Measurements from ENCODE around the gene POGLUT3.

The POGLUT3 gene

GRCh38 chr11:108500169-108500568 is 2.0 kb upstream of the POGLUT3 start:
- no peak for DNase-seq

DNA sequence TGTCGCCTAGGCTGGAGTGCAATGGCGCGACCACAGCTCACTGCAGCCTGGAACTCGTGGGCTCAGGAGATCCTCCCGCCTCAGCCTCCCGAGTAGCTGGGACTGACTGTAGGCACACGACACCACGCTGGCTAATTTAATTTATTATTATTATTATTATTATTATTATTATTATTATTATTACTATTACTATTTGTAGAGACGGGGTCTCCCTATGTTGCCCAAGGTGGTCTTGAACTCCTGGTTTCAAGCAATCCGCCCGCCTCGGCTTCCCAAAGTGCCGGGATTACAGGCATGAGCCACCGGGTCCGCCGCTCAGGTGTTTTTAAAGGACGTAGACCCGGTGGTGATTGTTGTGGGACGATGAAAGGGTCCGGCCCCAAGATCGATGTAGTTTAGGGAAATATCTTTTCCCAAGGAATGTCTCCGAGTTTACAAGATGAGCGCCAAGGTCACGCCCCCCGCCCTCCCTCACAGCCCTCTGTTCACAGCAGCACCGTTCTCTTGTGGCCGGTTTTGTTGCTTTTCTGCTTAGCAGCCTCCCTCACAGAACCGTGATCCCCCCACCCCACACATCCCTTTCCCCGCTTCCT is 728 bp upstream of the POGLUT3 start:
- DNase-seq, result no peak

GRCh38 chr11:108497317-108498045 is 703 bp downstream of the POGLUT3 start:
- DNase-seq, result peak; percentile 78 to 86

DNA sequence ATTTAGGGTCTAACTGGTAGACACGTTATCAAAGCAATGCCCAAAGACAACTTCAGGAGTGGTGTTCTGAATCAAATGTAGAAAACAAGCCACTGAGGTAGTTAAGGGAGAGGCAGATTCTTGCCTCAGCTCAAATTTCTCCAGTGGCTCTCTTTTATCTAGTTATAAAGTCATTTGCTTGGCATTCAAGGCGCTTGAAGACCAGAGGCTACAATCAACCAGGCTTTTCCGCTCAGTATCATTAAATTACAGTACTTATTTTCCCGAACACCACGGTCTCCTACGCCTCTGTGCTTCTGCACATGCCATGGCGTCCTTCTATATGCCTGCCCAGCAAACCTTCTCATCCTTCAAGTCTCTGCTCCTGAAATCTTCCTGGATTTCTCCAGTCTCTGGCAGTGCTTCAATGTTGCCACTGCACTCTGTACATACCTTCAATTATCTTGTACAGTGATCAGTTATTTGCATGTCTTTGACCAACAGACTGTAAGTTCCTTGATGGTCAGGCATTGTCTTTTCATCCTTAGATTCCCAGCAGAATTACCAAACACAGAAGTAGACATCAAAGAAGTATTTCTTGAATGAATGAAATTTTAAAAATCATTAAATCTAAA is 1.4 kb downstream of the POGLUT3 start:
- no peak for DNase-seq

DNA sequence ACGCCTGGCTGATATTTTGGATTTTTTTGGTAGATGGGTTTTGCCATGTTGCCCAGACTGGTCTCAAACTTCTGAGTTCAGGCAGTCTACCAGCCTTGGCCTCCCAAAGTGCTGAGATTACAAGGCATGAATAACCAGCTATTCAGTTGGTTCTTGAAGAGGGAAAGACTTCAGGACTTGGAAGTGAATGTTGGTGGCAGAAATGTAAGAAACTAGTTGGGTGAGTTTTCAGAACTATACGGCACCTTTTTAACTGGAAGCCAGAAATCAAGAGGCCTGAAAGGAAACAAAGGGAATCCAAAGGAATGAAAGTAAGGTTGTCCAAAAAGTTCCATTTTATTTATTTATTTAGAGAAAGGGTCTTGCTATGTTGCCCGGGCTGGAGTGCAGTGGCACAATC is 2.9 kb downstream of the POGLUT3 start:
- DNase-seq, result no peak

- no peak for DNase-seq
Observed at GRCh38 chr11:108494182-108494581, 4.0 kb downstream of the POGLUT3 start.

- no peak for DNase-seq
Observed at GRCh38 chr11:108491936-108492335, 6.2 kb downstream of the POGLUT3 start.

GRCh38 chr11:108486828-108487227 is 11.4 kb downstream of the POGLUT3 start:
- DNase-seq, result no peak

GRCh38 chr11:108486331-108486730 is 11.9 kb downstream of the POGLUT3 start:
- DNase-seq, result no peak

DNA sequence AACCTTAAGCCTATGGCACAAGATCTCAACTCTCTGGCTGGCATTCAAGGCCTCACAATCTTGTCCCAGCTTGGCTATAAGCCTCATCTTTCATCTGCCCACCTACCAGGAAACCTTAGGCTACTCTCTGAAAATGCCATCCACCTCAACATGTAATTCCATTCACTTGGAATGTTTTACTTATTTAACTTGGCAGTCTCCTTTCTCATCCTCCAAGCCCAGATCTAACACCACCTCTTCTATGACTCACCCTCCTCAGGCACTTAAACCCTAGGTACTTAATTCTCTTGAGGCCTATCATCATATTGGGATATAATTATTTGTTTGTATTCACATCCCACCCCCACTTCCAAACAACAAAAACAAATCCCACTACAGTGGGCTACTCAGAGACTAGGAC is 15.0 kb downstream of the POGLUT3 start:
- no peak for DNase-seq

DNA sequence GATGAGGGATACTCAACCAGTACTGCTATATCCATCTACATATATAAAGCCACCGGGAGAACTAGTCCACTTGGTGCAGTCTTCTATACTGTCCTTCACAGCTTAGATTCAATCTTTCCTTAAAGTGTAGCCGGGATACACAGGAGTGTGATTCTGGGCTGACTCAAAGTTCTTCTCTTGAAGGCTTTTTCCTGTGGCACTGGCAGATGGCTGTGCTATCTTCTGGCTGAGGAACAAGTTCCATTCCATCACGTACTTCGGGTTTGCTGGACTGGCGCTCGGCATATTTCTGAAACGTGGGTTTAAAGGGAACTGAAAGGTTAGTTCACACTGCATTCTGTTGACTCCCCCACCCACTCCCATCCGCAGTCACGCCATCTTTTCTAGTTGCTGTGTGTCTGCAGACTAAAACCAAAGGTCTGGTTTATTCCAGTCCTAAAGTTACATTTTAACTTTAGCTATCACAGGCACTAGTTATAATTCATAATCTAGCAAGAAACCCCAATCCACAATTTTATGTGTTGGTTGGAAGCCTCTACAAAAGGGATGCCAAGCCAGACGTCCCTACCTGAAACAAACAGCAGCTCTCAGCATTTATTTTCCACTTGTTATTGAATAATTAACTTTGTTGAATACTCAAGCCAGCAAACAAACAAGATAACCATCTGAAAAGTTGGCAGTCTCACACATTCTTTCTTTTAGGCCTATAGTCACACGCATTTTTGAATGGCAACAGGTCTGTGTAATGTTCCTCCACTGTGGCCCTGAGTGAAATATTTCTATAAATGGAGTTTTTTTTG is 23.3 kb downstream of the POGLUT3 start:
- DNase-seq, result no peak

- no peak for DNase-seq
Observed at GRCh38 chr11:108472681-108473080, 25.5 kb downstream of the POGLUT3 start.

GRCh38 chr11:108468478-108468864 is 29.7 kb downstream of the POGLUT3 start:
- DNase-seq, result no peak

DNA sequence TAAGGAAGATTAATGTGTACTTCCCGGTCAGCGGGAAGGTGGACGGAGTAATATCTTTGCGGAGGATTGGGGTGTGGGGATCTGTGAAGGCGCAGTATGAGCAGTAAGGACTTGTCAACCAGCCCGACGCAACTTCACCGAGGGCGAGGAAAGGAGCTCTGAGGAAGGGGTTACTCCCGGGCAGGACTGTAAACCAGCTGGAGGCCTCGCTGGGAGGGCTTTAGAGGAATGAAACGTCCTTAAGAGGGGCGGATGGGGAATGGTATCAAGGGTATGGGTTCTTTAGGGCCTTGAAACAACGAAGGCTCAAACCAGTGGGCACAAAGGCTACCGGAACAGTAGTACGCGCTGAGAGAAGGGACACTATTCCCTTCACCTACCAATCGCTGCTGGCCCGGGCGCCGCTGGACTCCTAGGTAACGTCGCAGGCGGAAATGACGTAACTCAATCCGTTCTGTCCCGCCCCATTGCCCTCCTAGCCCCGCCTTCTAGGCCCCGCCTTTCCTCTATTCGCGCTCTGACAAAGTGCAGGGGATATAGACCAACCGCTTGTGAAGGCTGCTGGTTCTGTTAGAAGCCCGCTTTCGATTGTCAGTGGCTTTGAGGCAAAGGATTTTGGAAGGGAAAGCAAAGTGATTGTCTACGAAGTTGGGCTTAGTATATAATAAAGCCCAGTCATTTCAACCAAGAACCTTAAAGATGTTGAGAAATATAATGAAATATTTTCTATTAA is 30.9 kb downstream of the POGLUT3 start, which contains the start of gene C11orf65:
Gene C11orf65, minus strand, starts transcription at position 439 of the 733 bp plus-strand sequence. CDS start 5,970 bp downstream, outside the sequence.
- peak; percentile 97 to 98 for DNase-seq

DNA sequence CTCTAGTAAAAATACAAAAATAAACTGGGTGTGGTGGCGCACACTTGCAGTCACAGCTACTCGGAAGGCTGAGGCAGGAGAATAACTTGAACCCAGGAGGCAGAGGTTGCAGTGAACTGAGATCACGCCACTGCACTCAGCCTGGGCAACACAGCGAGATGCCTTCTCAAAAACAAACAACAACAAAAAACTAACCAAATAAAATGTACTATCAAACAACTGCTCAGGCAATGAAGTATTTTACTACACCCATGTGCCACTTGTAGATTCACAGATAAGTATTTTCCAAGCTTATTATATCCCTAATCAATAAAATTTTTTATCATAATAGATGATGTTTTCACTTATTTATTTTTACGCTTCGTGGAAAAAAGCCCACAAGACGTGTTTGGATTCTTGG is 31.8 kb downstream of the POGLUT3 start:
- no peak for DNase-seq

DNA sequence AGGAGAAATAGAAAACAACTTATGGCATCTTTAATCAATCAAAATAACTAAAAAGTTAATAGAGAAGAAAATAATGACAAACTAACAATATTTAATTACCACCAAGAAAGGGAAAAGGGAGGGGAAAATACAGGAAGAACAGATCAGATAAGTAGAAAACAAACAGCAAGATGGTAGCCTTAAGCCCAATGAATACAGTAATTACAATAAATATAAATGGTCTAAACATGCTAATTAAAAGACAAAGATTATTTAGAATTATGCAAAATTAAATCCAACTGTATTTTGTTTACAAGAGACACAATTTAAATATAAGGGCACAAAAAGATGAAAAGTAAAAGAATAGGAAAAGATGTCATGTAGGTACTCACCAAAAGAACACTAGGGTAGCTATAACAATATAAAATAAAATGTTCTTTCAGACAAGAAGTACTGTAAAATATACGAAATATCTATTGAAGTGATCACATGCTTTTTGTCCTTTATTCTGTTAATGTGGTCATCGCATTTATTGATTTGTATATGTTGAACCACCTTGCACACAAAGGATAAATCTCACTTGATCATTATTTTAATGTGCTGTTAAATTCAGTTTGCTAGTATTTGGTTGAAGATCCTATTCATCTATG is 44.9 kb downstream of the POGLUT3 start:
- no peak for DNase-seq
